Glomerular visceral epithelial cell (primary cell): ENCODE measurements around the gene GNE.
"Not testable (repeated sequence)": the region's sequence is repeated elsewhere in the genome, so short reads cannot be mapped to it uniquely, and the experiment has no call there.

ENCODE experiments used
- DNase-seq: peaks from one replicate; pipeline ENCODE4 v3.0.0-alpha.2; 2016; ENCODE audit errors: extremely low spot score

The GNE gene, protein sequence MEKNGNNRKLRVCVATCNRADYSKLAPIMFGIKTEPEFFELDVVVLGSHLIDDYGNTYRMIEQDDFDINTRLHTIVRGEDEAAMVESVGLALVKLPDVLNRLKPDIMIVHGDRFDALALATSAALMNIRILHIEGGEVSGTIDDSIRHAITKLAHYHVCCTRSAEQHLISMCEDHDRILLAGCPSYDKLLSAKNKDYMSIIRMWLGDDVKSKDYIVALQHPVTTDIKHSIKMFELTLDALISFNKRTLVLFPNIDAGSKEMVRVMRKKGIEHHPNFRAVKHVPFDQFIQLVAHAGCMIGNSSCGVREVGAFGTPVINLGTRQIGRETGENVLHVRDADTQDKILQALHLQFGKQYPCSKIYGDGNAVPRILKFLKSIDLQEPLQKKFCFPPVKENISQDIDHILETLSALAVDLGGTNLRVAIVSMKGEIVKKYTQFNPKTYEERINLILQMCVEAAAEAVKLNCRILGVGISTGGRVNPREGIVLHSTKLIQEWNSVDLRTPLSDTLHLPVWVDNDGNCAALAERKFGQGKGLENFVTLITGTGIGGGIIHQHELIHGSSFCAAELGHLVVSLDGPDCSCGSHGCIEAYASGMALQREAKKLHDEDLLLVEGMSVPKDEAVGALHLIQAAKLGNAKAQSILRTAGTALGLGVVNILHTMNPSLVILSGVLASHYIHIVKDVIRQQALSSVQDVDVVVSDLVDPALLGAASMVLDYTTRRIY

DNA sequence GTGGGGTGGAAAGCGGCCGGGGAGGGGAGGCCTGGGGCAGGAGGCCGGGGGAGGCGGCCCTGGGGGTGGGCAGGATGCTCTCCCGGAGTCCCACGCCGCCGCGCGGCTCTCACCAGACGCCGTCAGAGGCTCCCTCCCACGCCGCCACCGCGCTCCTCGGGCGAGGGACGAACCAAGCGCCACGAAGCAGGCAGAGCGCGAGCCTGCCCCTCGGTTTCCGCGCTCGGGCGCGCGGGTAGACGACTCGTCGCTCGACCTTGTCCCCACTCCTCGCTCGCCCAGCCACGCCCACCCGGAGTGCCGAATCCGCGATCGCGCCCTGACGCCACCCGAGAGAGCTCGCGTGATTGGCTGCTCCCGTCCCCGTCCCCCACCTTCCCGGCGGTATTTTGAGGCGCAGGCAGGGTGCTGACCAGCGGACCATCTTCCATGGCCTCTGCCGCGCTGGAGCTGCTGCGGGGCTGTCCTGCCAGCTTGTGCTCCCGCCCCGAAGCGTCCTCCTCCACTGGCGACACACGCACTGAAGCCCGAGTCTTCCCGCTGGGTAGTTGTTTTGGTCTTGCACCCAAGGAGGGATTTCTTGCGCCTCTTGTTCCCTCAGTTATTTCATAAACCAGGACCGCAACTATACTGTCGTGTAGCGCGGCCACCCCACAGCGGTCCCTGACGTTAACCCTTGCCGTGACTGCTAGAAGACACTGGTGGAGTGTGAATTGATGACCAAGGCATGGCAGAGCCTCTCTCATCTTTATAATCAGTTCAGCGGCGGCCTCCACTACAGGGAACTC lies at the start of gene GNE:
Gene GNE, minus strand, starts transcription at position 241 of the 788 bp plus-strand sequence. CDS start 9,093 bp downstream, outside the sequence.
- DNase-seq: peak; percentile 97

GRCh38 chr9:36306471-36307306 lies 48.4 kb upstream of the GNE start:
- DNase-seq: peak; percentile 25

DNA sequence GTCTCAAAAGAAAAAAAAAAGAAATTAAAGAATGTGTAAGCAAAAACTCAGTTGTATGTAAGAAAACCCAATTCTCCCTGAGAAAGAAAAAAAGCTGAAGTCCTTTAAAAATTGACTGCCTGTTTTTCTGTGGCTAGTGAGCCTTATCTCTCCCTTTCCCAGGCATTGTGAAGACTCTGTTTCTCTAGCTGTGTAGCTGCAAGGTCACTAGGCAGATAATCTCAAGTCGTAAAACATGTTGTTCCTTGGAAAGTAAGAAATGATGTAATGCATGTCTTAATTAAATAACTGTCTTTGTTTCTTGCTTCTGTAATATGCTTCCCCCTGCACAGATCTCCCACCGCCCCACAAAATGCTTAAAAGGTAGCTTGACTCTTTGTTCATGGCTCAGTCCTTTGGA lies 46.1 kb upstream of the GNE start:
- DNase-seq: not testable (repeated sequence)

DNA sequence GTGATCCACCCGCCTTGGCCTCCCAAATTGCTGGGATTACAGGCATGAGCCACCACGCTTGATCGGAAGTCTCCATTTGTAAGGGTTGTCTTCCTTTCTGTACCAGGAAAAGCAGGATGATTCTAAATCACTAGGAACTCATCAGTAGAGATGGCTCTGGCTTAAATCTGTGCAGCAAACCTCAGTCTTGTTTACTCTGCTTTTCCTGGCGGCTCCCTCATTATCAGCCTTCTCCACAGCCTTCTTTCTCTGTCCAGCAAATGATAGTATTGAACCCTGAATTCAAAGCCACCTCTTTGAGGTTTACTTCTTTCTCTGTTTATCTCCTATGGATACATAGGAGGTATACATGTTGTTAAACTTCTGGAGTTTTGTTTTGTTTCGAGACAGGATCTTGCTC lies 43.0 kb upstream of the GNE start:
- no peak for DNase-seq

DNA sequence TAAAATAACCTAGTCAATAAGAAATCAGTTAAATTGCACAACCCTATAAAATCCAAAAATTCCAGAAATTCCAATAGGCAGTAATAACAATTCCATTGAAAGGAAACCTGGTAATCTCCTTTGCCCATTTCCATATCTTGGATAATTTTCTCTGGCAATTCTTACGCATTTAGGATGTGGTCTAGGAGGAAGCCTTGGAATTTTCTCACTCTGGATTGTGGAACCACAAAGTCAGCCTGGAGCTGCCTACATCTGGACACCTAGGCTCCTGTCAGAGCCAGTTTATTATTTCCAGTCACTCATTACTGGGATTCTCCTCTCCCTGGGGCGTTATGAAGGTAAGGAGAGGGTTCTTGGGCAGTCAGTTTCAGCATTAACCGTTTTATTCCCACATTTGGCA lies 40.3 kb upstream of the GNE start:
- DNase-seq: peak; percentile 81

- DNase-seq: no peak
These were observed 39.5 kb upstream of the GNE start for GRCh38 chr9:36297798-36298197.

DNA sequence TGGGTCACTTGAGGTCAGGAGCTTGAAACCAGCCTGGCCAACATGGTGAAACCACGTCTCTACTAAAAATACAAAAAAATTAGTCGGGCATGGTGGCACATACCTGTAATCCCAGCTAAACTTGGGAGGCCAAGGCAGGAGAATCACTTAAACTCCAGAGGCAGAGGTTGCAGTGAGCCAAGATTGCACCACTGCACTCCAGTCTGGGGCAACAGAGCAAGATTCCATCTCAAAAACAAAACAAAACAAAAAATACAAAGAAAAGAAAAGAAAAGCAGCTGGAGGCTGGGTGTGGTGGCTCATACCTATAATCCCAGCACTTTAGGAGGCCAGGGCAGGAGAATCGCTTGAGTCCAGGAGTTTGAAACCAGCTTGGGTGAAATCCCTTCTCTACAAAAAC lies 36.7 kb upstream of the GNE start:
- DNase-seq: not testable (repeated sequence)

GRCh38 chr9:36293918-36294317 lies 35.7 kb upstream of the GNE start:
- no peak for DNase-seq

GRCh38 chr9:36293171-36293570 lies 34.9 kb upstream of the GNE start:
- no peak for DNase-seq

GRCh38 chr9:36292641-36293040 lies 34.4 kb upstream of the GNE start:
- DNase-seq: no peak

DNA sequence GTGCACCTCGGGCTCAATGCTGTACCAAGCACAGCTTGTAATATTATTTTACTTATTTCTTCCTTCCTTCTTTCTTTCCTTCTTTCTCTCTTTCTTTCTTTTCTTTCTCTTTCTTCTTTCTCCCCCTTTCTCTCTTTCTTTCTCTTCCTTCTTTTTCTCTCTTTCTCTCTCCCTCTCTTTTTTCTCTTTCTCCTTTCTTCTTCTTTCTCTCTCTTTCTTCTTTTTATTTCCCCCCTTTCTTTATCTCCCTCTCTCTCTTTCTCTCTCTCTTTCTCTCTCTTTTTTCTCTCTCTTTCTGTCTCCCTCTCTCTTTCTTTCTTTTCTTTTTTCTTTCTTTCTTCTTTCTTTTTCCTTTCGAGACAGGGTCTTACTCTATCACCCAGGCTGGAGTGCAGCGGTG lies 32.7 kb upstream of the GNE start:
- no peak for DNase-seq

DNA sequence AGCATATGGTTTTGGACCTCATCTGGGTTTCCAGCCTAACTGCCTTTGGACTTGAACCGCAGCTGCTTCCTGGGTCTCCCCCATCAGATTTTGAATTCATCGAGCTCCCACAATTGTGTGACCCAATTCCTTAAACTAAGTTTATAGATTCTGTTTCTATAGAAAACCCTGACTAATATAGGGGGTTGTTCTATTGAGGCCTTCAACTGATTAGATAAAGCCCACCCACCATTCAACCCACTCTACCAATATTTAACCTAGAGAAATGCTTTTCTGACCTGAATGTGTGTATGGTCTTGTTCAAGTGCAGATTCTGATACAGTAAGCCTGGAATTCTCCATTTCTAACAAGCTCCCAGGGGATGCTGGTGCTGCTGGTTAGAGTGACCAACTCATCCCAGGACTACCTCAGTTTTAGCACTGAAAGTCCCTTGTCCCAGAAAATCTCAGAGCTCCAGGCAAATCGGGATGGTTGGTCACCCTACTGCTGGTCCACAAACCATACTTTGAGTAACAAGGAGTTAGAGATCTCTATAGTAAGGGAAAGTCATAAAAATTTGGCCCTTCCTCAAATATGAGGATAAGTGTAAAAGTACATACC lies 31.7 kb upstream of the GNE start:
- DNase-seq: no peak

DNA sequence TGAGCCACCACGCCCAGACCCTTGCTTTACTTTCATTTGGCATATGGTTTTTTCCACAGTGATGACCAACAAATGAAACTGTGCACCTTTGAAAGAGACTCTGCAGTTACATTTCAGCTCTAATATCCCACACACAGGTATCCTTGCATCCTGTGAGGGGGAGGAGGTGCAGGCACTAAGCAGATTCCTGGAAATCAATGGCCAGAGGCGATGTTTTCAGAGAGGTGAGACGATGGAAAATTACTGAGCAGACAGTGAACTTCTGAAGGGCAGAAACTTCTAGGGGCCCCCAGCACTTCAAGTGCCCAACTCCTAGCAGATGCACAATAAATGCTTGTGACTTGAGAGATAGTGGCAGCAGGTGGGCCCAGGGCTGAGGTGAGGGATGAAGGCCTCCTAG lies 29.8 kb upstream of the GNE start:
- no peak for DNase-seq

DNA sequence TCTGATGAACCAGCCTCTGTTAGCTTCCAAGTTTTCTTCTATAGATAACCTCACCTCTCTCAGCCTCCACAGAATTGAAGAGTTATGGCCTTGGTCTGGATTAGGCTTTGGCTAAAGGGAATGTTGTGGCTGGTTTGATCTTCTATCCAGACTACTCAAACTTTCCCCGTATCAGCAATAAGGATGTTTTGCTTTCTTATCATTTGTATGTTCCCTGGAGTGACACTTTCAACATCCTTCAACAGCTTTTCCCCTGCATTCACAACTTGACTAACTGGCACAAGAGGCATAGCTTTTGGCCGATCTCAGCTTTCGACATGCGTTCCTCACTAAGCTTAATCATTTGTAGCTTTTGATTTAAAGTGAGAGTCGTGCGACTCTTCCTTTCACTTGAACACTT lies 28.1 kb upstream of the GNE start:
- no peak for DNase-seq

DNA sequence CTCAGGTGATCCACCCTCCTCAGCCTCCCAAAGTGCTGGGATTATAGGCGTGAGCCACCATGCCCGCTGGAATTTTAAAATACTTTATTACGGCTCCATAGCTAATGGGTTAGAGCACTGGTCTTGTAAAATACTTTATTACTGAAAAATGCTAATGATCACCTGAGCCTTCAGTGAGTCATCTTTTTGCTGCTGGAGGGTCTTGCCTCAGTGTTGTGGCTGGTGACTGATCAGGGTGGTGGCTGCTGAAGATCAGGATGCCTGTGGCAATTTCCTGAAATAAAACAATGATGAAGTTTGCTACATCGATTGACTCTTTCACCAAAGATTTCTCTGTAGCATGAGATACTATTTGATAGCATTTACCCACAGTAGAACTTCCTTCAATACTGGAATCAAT lies 26.0 kb upstream of the GNE start:
- no peak for DNase-seq

DNA sequence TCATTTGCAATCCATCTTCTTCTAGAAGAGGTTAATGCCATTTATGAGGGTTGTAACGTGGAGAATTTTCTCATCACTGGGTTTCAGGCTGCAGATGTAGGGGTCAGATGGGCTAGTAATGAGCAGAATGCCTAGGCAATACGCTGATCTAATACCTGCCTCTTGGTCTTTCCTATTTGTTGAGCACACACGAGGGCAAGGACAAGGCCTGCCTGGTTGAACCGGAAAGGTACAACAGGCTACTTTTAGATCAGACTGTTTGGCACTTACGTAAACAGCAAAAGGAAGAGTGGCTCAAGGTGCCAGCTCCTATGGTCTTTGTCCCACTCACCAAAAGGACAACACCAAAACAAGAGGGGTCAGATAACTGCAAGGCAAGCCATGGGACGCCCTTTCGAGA lies 24.0 kb upstream of the GNE start:
- DNase-seq: no peak

DNA sequence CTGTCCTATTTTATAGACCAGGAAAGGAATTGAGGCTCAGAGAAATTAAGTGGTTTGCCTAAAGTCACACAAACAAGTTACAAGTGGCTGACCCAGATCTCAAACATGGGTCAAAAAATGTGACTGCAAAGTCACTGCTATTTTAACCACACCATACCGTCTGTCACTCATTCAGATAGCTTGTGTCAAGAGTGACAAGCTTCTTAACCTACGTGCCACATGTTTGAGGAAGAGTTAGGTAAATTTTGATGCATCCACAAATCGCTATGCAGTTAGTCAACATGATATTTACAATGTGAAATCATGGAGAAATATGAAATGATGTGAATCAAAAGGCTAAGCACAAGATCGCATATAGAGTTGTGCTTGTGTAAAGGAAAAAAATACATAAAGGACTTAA lies 22.7 kb upstream of the GNE start:
- DNase-seq: no peak

DNA sequence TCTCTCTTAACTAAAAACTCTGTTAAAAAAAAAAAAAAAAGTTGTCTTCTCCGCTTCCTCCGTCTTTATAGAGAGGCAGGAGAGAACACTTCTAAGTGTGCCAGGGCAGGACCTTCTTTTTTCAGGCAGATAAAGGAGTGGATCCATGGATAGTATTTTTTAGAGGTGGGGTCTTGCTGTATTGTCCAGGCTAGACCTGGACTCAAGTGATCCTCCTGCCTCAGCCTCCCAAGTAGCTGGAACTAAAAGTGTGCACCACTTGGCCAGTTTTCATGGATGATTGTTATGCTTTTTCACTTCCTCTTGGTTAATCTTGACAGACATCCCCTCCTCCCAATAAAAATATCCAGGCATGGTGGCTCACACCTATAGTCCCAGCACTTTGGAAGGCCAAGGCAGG lies 20.0 kb upstream of the GNE start:
- no peak for DNase-seq

- peak; percentile 78 for DNase-seq
These were observed 18.5 kb upstream of the GNE start for GRCh38 chr9:36276781-36277181.

- DNase-seq: no peak
These were observed 18.0 kb upstream of the GNE start for GRCh38 chr9:36276254-36276653.

DNA sequence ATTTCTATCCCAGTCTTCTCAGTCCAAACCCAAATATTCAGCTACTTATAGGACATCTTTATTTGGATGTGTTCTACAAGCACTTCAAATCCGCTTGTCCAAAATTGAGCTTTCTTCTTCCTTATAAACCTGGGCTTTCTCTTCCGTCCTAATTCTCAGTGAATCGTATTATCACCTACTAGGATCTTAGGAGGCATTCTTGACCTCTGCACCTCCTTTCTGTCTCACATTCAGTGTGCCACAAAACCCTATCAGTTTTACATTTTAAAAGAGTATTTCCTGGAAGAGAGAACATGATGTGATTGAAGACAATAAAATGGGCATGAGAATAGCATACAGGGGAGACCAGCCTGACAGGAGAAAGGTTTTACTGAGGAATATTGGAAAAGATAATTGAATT lies 16.8 kb upstream of the GNE start:
- no peak for DNase-seq
